Transverse colon (tissue), 4 donors: ENCODE results near the gene IQCF2. TPM values are rescaled to one million over a fixed set of nuclear protein-coding genes. Genes with fewer than 3 reads are reported as not detected.
A peak's percentile ranks its signal among the peaks of the same experiment; 100 is the strongest.

Experiments
- DNase-seq: peaks from one replicate; pipeline ENCODE4 v3.0.0-alpha.2; 2019
- H3K27ac ChIP-seq, 4 donors: fragments of 200-600 bp; sonication (generic); 2 replicates each; pipeline ENCODE4 v1.5.1; 2016 to 2018; ENCODE audit warnings: inconsistent platforms in 4 of 4
- H3K27me3 ChIP-seq: fragments of 200-600 bp; sonication (generic); 2 replicates; pipeline ENCODE4 v1.5.1; 2017; ENCODE audit warnings: inconsistent platforms
- H3K36me3 ChIP-seq, 4 donors: fragments of 200-600 bp; sonication (generic); 2 replicates each; pipeline ENCODE4 v1.5.1; 2017 to 2019; ENCODE audit warnings: inconsistent platforms in 4 of 4
- H3K4me1 ChIP-seq, 4 donors: fragments of 200-600 bp; sonication (generic); 2 replicates each; pipeline ENCODE4 v1.5.1; 2017 to 2020; ENCODE audit warnings: inconsistent platforms in 4 of 4
- H3K4me3 ChIP-seq, 4 donors: fragments of 200-600 bp; sonication (generic); 1 replicate in 1 of 4; 2 replicates in 3 of 4; pipeline versions ENCODE4 v1.5.1 to v1.6.1; 2017 to 2019; ENCODE audit warnings: inconsistent platforms in 4 of 4
- H3K9me3 ChIP-seq, 2 donors: fragments of 200-600 bp; sonication (generic); 2 replicates each; pipeline ENCODE4 v1.5.1; 2017 to 2019; ENCODE audit warnings: inconsistent platforms in 2 of 2
- CTCF ChIP-seq, 5 experiments: fragments of 200-600 bp in 3 of 5; fragments of 450-650 bp in 2 of 5; sonication (generic) in 3 of 5; IDR thresholded peaks; 1 replicate in 2 of 5; 2 replicates in 3 of 5; pipeline ENCODE4 v1.5.1; 2016 to 2017; ENCODE audit warnings: antibody characterized with exemption in 5 of 5, inconsistent platforms in 3 of 5, mild to moderate bottlenecking in 2 of 5, moderate library complexity in 1 of 5
- EP300 ChIP-seq: sonication (generic); formaldehyde crosslinking; IDR thresholded peaks from one replicate; pipeline ENCODE4 v1.6.1; 2017; ENCODE audit warnings: antibody characterized with exemption, low read depth
- POLR2A ChIP-seq: fragments of 450-650 bp; IDR thresholded peaks from one replicate; pipeline ENCODE4 v1.6.1; 2016; ENCODE audit warnings: antibody characterized with exemption, mild to moderate bottlenecking, moderate library complexity
- POLR2AphosphoS5 ChIP-seq, 3 donors: sonication (generic); formaldehyde crosslinking; IDR thresholded peaks; one replicate each; pipeline ENCODE4 v1.6.1; 2016; ENCODE audit warnings: antibody characterized with exemption in 3 of 3
- WGBS, 2 donors: methylation state at CpG; one replicate each; pipeline ENCODE4 v1.1.5; 2018; ENCODE audit warnings: low coverage in 1 of 2; 5-methylcytosine and 5-hydroxymethylcytosine counted together
- in situ Hi-C, 4 donors: fragments of 200-750 bp; cut with MboI; loops; one replicate each; pipeline versions ENCODE4 v1.15.0 to v1.15.1; 2017; ENCODE audit warnings: low sequenced_read_pairs in 3 of 4, low pct_ligation_motif_present in 1 of 4, low pct_unique_long_range_greater_than_20kb in 1 of 4
- intact Hi-C: fragments of 100-400 bp; cut with DNase I; formaldehyde crosslinking; loops from one replicate; pipeline ENCODE4 v1.15.1; 2023; ENCODE audit warnings: low total_unique reads
- total RNA-seq, 4 donors: library from RNA; depleted of rRNA; stranded (reverse); fragments of >200 nt; gene quantifications; one replicate each; pipeline ENCODE4 v1.1.0, GENCODE V29; 2016

The IQCF2 gene
- total RNA-seq, 4 donors from 2014 or later, result not detected

DNA sequence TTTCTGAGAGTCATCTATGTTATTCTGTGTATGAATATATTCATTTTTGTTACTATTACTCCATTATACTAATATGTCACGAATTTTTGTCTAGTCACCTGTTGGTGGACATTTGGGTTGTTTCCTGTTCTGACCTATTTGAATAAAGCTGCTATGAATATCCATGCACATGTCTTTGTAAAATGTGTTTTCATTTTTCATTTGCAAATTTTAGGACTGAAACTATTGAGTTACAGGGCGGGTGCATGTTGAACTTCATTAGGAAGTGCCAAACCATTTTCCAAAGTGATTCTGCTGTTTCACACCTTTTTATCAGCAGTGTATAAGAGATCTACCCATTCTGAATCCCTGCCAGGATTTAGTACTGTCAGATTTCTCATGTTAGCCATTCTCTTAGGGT is 44.7 kb upstream of the IQCF2 start:
- Histone ChIP-seq H3K27ac (no peak overlapping the region), H3K4me1 (no peaks in the 10 kb centered on the region)

GRCh38 chr3:51817375-51817774 is 44.0 kb upstream of the IQCF2 start:
- Histone ChIP-seq H3K4me3 (no peak overlapping the region), H3K36me3 (no peaks in the 10 kb centered on the region), H3K27me3 (peaks cover 5% of the 10 kb centered on the region), H3K9me3 (no peaks in the 10 kb centered on the region), H3K27ac (no peak overlapping the region), H3K4me1 (no peaks in the 10 kb centered on the region)
- in situ Hi-C loops, result loop anchor here in 1 of 4 donors (25.0 kb wide), 1 partner anchor 305 kb away; the partner anchor contains the start of gene DCAF1
- DNase-seq, result no peak
- intact Hi-C loops, result no loop called here
- TF ChIP-seq POLR2A (no peak), EP300 (no peak), POLR2AphosphoS5 (IDR thresholded peaks at IDR 0.05) (no peak), CTCF (IDR thresholded peaks at IDR 0.05) (no peak)
- 88 to 90% methylated on average over 1 to 2 of the region's 2 CpGs for WGBS, 2 donors

More for the DNA sequence above, 44.7 kb upstream of the IQCF2 start:
- 59 to 67% methylated on average over 2 of the region's 2 CpGs for WGBS, 2 donors
- in situ Hi-C loops (loop anchor here in 1 of 4 donors (25.0 kb wide), 1 partner anchor 304 kb away; the partner anchor contains the start of gene DCAF1), intact Hi-C loops (no loop called here)
- no peak overlapping the region for H3K4me3 ChIP-seq
- TF ChIP-seq POLR2AphosphoS5 (IDR thresholded peaks at IDR 0.05), result no peak
- no peak for TF ChIP-seq EP300
- TF ChIP-seq CTCF (IDR thresholded peaks at IDR 0.05), result no peak
- no peak for TF ChIP-seq POLR2A
- no peak for DNase-seq
- H3K9me3 ChIP-seq, result no peaks in the 10 kb centered on the region
- H3K36me3 ChIP-seq, result no peaks in the 10 kb centered on the region
- H3K27me3 ChIP-seq, result peaks cover 5% of the 10 kb centered on the region

DNA sequence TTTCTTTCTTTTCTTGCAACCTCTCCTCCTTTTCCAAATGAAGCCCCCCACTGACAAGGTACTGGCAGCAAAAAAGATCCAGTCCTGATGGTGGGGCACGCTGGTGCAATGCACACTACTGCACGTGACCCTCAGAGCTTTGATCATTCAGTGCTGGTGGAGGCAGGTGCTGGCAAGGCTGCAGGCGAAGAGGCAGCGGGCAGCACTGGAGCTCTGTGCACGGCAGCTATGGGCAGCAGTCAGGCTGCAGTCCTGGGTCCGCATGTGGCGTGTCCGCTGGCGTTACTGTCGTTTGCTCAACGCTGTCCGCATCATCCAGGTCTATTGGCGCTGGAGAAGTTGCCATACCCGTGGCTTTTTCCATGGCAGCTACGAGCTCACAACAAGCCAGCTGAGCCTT is 42.3 kb upstream of the IQCF2 start:
- TF ChIP-seq CTCF (IDR thresholded peaks at IDR 0.05) (no peak), POLR2A (no peak), POLR2AphosphoS5 (IDR thresholded peaks at IDR 0.05) (no peak), EP300 (no peak)
- no peaks in the 10 kb centered on the region for H3K9me3 ChIP-seq
- no peak overlapping the region for H3K27ac ChIP-seq
- in situ Hi-C loops (loop anchor here in 1 of 4 donors (25.0 kb wide), 1 partner anchor 307 kb away; the partner anchor contains the start of gene DCAF1), intact Hi-C loops (no loop called here)
- no peaks in the 10 kb centered on the region for H3K4me1 ChIP-seq
- WGBS, 2 donors, result 90% methylated on average over 15 of the region's 15 CpGs; no CpG with 5 or more reads in 1 of the 2 donors
- DNase-seq, result no peak
- H3K27me3 ChIP-seq, result peaks cover 12% of the 10 kb centered on the region
- H3K36me3 ChIP-seq, result no peaks in the 10 kb centered on the region
- no peak overlapping the region for H3K4me3 ChIP-seq

DNA sequence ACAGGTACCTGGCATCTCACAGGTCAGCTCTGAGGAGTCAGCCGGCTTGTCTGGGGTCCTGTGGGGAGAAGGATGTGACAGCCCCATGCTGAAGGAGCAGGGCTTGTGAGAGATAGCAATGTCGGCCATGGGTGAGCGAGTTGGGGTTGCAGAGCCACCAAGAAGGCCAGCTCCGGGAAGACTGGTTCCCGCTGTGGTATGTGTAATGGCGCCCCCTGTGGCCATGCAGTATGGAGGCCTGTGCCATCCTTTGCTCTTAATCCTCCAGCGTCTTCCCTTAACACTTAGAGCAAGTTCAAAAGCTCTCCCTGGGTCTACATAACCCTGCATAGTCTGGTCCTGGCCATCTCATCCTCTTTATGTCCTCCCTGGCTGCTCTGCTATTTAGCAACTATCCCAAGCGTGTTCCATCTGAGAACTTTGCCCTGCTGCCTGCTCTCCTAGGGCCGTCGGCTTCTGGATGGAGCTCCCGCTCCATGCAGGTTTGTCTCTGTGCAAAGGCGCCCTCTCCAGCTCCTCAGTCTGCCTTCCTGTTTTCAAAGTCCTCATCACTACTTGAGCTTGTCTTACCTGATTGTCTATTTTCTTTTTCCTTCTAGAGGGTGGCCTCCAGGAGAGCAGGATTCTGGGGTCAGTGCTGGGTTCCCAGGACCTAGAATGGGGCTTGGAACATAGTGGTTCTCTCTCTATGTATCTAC is 41.6 kb upstream of the IQCF2 start:
- Histone ChIP-seq H3K4me3 (no peak overlapping the region), H3K27ac (no peak overlapping the region), H3K9me3 (no peaks in the 10 kb centered on the region), H3K27me3 (peaks cover 12% of the 10 kb centered on the region), H3K36me3 (no peaks in the 10 kb centered on the region), H3K4me1 (no peaks in the 10 kb centered on the region)
- TF ChIP-seq POLR2A (no peak), CTCF (IDR thresholded peaks at IDR 0.05) (peak in 1 of 5 experiments; percentile 10)
- intact Hi-C loops, result no loop called here
- in situ Hi-C loops, result loop anchor here in 1 of 4 donors (25.0 kb wide), 1 partner anchor 308 kb away; the partner anchor contains the start of gene DCAF1
- DNase-seq, result no peak
- WGBS, 2 donors, result 45 to 53% methylated on average over 2 to 12 of the region's 12 CpGs
